NCI-H510A treated with DMSO at 0.1 percent for 48 hours (cell line): ENCODE data around the gene CWH43.
"Not testable (repeated sequence)": the region's sequence is repeated elsewhere in the genome, so short reads cannot be mapped to it uniquely, and the experiment has no call there.

ENCODE experiments used
- DNase-seq: peaks from one replicate; lab custom pipeline; 2025; lab: John Stamatoyannopoulos, UW

CWH43 gene

GRCh38 chr4:49097071-49097470, 111.0 kb downstream of the CWH43 start:
- DNase-seq: not testable (repeated sequence)

- not testable (repeated sequence) for DNase-seq
Measured at GRCh38 chr4:49097505-49097904, 111.4 kb downstream of the CWH43 start.

- not testable (repeated sequence) for DNase-seq
Measured at GRCh38 chr4:49098034-49098759, 112.1 kb downstream of the CWH43 start.

GRCh38 chr4:49099831-49100444, 113.9 kb downstream of the CWH43 start:
- DNase-seq: not testable (repeated sequence)

GRCh38 chr4:49102344-49102898, 116.3 kb downstream of the CWH43 start:
- not testable (repeated sequence) for DNase-seq

- DNase-seq: not testable (repeated sequence)
Measured at GRCh38 chr4:49103436-49104136, 117.5 kb downstream of the CWH43 start.

- not testable (repeated sequence) for DNase-seq
Measured at GRCh38 chr4:49104231-49104930, 118.3 kb downstream of the CWH43 start.

GRCh38 chr4:49105248-49105904, 119.3 kb downstream of the CWH43 start:
- DNase-seq: not testable (repeated sequence)

- DNase-seq: not testable (repeated sequence)
Measured at GRCh38 chr4:49107262-49107661, 121.2 kb downstream of the CWH43 start.

GRCh38 chr4:49108183-49108978, 122.3 kb downstream of the CWH43 start:
- DNase-seq: not testable (repeated sequence)

GRCh38 chr4:49109567-49110166, 123.6 kb downstream of the CWH43 start:
- DNase-seq: not testable (repeated sequence)

GRCh38 chr4:49110579-49110978, 124.5 kb downstream of the CWH43 start:
- DNase-seq: not testable (repeated sequence)
